SK-N-MC (cell line): ENCODE data around the gene KRTAP10-4.
"Not testable (repeated sequence)": the region's sequence is repeated elsewhere in the genome, so short reads cannot be mapped to it uniquely, and the experiment has no call there.

Experiments
- DNase-seq: peaks from one replicate; pipeline ENCODE4 v3.0.0-alpha.2; 2011; ENCODE audit warnings: low read depth, low spot score
- H3K27ac ChIP-seq: fragments of 200-600 bp; sonication (generic); 2 replicates; pipeline ENCODE4 v1.5.1; 2016; ENCODE audit warnings: mixed run types
- H3K36me3 ChIP-seq: fragments of 200-600 bp; sonication (generic); 2 replicates; pipeline ENCODE4 v1.6.1; 2017; ENCODE audit warnings: antibody characterized with exemption, low read length, mixed read lengths; ENCODE audit not compliant: insufficient read depth
- H3K4me3 ChIP-seq: fragments of 200-600 bp; sonication (generic); 2 replicates; pipeline ENCODE4 v1.5.1; 2016
- H3K9ac ChIP-seq: fragments of 200-600 bp; sonication (generic); 2 replicates; pipeline ENCODE4 v1.8.0; 2017; ENCODE audit warnings: mixed run types, mixed read lengths; ENCODE audit not compliant: insufficient read length
- H3K9me3 ChIP-seq: fragments of 200-600 bp; sonication (generic); 2 replicates; pipeline ENCODE4 v1.6.1; 2017; ENCODE audit warnings: low read depth, mild to moderate bottlenecking, antibody characterized with exemption, low read length, moderate library complexity, mixed read lengths
- EZH2 ChIP-seq: fragments of 200-600 bp; sonication (generic); IDR thresholded peaks from one replicate; pipeline ENCODE4 v1.6.1; 2017; ENCODE audit warnings: antibody characterized with exemption
- FOXP2 ChIP-seq: optimal IDR thresholded peaks from 2 replicates; pipeline ENCODE3; 2011; ENCODE audit warnings: mild to moderate bottlenecking, moderate library complexity; ENCODE audit not compliant: insufficient read depth; ENCODE audit errors: extremely low read length, control extremely low read depth
- POLR2AphosphoS5 ChIP-seq: IDR thresholded peaks from 2 replicates; pipeline ENCODE4 v1.6.1; 2012; ENCODE audit warnings: mild to moderate bottlenecking, low read depth, low read length, borderline replicate concordance

Gene KRTAP10-4

GRCh38 chr21:44603109-44603875 lies 29.8 kb downstream of the KRTAP10-4 start:
- no peak for DNase-seq
- H3K4me3 ChIP-seq = no peak overlapping the region
- H3K36me3 ChIP-seq = peaks cover 17% of the 10 kb centered on the region

GRCh38 chr21:44603911-44604310 lies 30.4 kb downstream of the KRTAP10-4 start:
- no peak for DNase-seq
- no peak for TF ChIP-seq POLR2AphosphoS5
- TF ChIP-seq FOXP2 = no peak
- no peak for TF ChIP-seq EZH2
- Histone ChIP-seq H3K9me3 (no peaks in the 10 kb centered on the region), H3K27ac (no peak overlapping the region), H3K36me3 (peaks cover 17% of the 10 kb centered on the region), H3K4me3 (no peak overlapping the region), H3K9ac (no peak overlapping the region)

More at GRCh38 chr21:44603109-44603875, 29.8 kb downstream of the KRTAP10-4 start:
- Histone ChIP-seq H3K9ac (no peak overlapping the region), H3K27ac (no peak overlapping the region), H3K9me3 (no peaks in the 10 kb centered on the region)
- no peak for TF ChIP-seq EZH2
- TF ChIP-seq POLR2AphosphoS5 = no peak
- no peak for TF ChIP-seq FOXP2

GRCh38 chr21:44606495-44606894 lies 33.0 kb downstream of the KRTAP10-4 start:
- TF ChIP-seq POLR2AphosphoS5 (no peak), EZH2 (no peak), FOXP2 (no peak)
- Histone ChIP-seq H3K4me3 (no peak overlapping the region), H3K9me3 (no peaks in the 10 kb centered on the region), H3K27ac (no peak overlapping the region), H3K9ac (no peak overlapping the region), H3K36me3 (peaks cover 17% of the 10 kb centered on the region)
- DNase-seq = no peak

GRCh38 chr21:44609193-44609592 lies 35.7 kb downstream of the KRTAP10-4 start:
- Histone ChIP-seq H3K36me3 (peaks cover 12% of the 10 kb centered on the region), H3K4me3 (no peak overlapping the region), H3K9me3 (no peaks in the 10 kb centered on the region), H3K27ac (no peak overlapping the region), H3K9ac (no peak overlapping the region)
- DNase-seq = no peak
- TF ChIP-seq EZH2 (no peak), POLR2AphosphoS5 (no peak), FOXP2 (no peak)

- H3K9me3 ChIP-seq, H3K4me3 ChIP-seq, H3K27ac ChIP-seq, H3K36me3 ChIP-seq, H3K9ac ChIP-seq, DNase-seq: not testable (repeated sequence)
Observed at GRCh38 chr21:44610157-44610843, 36.8 kb downstream of the KRTAP10-4 start.

GRCh38 chr21:44611551-44611950 lies 38.0 kb downstream of the KRTAP10-4 start:
- TF ChIP-seq POLR2AphosphoS5 = no peak
- no peak for TF ChIP-seq EZH2
- no peak for TF ChIP-seq FOXP2
- no peak for DNase-seq
- H3K9ac ChIP-seq = no peak overlapping the region

GRCh38 chr21:44612029-44612486 lies 38.5 kb downstream of the KRTAP10-4 start, which contains the start of gene KRTAP10-8:
TSS of gene KRTAP10-8 (plus strand) at chr21:44612079. CDS start at chr21:44612101, 22 bp downstream.
- no peaks in the 10 kb centered on the region; the same call in 1 of the 2 replicates for H3K36me3 ChIP-seq
- no peak within 1 kb of the TSS for H3K4me3 ChIP-seq
- no peak within 1 kb of the TSS for H3K27ac ChIP-seq
- TF ChIP-seq EZH2 = no peak
- no peak for TF ChIP-seq POLR2AphosphoS5
- no peak for TF ChIP-seq FOXP2
- no peaks in the 10 kb centered on the region for H3K9me3 ChIP-seq
- DNase-seq = no peak
- H3K9ac ChIP-seq = no peak within 1 kb of the TSS

More at GRCh38 chr21:44611551-44611950, 38.0 kb downstream of the KRTAP10-4 start:
- Histone ChIP-seq H3K36me3 (no peaks in the 10 kb centered on the region; the same call in 1 of the 2 replicates), H3K9me3 (no peaks in the 10 kb centered on the region), H3K27ac (no peak overlapping the region), H3K4me3 (no peak overlapping the region)

- DNase-seq = no peak
- Histone ChIP-seq H3K9ac (no peak overlapping the region), H3K36me3 (no peaks in the 10 kb centered on the region; the same call in 1 of the 2 replicates), H3K9me3 (no peaks in the 10 kb centered on the region), H3K27ac (no peak overlapping the region), H3K4me3 (no peak overlapping the region)
- TF ChIP-seq FOXP2 = no peak
- no peak for TF ChIP-seq EZH2
- TF ChIP-seq POLR2AphosphoS5 = no peak
Observed at GRCh38 chr21:44612669-44613229, 39.2 kb downstream of the KRTAP10-4 start.
